Measurements from ENCODE around the gene PTPN6.

The PTPN6 gene

DNA sequence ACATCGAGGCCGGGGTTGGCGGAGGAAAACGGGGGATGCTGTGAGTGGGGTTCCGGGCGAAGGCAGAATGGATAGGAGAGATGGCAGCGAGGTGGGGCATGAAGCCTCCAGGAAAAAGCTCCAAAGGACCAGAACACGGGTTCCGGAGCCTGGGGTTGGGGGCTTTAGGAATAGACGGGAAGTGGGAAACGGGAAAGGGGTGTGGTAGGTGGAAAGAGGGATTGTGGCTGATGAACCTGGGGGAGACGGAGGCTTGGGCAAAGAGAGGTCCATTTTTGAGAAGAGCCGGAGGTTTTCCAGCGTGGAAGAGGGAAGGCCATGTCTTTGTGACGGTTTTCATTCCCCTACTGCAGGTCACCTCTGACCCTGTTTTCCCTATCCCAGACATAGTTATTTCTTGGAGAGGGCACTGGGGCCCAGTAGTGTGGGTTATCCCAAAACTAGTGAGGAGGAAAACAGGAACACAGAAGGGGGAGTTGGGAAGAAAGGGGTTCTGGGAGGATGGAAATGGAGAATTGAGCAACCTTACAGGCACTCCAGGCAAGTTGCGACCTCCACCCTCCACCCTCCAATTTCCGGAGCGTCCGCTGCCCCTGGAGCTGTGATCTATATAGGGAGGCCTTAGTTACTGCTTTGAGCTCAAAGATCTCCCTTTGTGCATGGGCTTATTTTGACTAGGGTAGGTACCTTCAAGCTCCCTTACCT lies 22.3 kb upstream of the PTPN6 start:
- FAIRE-seq (no peak), DNase-seq (ENCODE audit: insufficient read length, low spot score) (no peak)
- no peak for TF ChIP-seq POLR2A (IDR thresholded peaks at IDR 0.05; ENCODE audit: low read depth, low read length)

DNA sequence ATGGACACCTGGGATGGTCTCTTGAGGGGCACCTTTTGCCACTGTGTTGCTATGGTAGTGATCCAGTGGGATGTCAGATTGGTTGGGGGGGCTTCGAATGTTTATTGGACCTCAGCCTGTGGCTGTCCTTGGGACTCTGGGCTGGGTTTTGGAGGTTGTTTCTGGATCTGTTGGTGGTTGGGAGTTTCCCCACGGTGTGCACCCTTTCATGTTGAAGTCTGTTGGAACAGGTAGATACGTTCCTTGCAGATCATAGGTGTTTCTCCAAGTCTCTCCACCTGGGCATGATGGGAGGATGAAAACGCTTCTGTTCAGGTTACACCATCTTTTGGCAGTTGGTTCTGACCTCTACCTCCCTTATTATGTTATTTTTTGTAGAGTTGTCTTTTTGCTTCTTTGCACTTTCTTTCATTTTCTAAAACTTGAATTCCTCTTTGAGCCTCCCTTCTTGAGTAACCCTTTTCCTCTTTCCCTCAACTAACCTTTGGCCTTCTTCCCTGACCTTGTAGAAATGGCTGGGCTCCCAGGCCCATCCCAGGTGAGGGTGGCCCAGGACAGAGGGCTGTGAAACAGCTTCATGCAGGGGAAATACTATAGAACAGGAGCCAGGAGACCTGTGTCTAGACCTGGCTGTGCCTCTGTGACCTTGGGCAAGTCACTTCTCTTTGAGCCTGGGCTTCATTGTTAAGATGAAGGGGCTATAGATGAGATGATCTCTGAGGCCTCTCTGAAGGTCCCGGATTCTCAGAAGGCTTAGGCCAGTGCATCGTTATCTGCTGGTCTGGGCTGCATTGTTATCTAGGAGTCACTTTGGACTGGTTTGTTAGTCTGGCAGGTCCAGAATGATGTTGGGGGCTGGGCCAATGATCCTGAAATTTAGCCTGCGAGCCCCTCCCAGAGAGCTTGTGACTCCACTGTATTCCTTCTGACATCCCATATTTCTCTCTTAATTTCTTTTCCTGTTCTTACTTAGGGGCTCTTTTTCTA lies 21.4 kb upstream of the PTPN6 start:
- FAIRE-seq (no peak), DNase-seq (ENCODE audit: insufficient read length, low spot score) (no peak)
- no peak for TF ChIP-seq POLR2A (IDR thresholded peaks at IDR 0.05; ENCODE audit: low read depth, low read length)

DNA sequence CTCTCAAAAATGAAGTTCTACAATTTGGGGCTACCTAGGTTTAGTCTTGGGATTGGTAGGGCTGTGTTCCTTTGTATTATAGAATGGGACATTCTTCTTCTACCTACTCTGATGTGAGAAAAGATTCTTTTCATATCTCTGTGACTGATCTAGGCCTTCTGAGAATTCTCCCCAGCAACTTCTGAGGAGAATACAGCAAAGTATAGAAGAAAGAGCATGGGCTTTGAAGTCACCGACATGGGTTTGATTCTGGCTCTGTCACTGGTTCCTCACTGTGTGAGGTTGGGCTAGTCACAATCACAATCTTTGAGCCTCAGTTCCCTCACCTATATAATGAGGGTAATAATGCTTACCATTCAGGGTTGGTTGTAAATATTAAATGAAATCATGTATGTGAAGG lies 18.4 kb upstream of the PTPN6 start:
- DNase-seq (ENCODE audit: insufficient read length, low spot score) (no peak), FAIRE-seq (no peak)
- no peak for TF ChIP-seq POLR2A (IDR thresholded peaks at IDR 0.05; ENCODE audit: low read depth, low read length)

DNA sequence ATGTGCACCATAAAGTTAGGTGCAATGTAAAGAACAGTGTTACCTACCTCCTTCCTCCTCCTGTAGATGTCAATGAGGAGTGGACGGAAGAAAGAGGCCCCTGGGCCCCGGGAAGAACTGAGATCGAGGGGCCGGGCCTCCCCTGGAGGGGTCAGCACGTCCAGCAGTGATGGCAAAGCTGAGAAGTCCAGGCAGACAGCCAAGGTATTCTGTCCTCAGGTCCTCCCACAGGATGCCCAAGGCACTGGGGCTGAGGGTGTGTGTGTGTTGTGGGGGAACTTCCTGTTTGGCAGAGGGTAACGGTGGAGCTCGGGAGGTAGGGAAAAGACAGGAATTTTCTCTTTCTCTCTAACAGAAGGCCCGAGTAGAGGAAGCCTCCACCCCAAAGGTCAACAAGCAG lies 17.0 kb upstream of the PTPN6 start:
- FAIRE-seq (no peak), DNase-seq (ENCODE audit: insufficient read length, low spot score) (no peak)
- TF ChIP-seq POLR2A (IDR thresholded peaks at IDR 0.05; ENCODE audit: low read depth, low read length) = no peak

DNA sequence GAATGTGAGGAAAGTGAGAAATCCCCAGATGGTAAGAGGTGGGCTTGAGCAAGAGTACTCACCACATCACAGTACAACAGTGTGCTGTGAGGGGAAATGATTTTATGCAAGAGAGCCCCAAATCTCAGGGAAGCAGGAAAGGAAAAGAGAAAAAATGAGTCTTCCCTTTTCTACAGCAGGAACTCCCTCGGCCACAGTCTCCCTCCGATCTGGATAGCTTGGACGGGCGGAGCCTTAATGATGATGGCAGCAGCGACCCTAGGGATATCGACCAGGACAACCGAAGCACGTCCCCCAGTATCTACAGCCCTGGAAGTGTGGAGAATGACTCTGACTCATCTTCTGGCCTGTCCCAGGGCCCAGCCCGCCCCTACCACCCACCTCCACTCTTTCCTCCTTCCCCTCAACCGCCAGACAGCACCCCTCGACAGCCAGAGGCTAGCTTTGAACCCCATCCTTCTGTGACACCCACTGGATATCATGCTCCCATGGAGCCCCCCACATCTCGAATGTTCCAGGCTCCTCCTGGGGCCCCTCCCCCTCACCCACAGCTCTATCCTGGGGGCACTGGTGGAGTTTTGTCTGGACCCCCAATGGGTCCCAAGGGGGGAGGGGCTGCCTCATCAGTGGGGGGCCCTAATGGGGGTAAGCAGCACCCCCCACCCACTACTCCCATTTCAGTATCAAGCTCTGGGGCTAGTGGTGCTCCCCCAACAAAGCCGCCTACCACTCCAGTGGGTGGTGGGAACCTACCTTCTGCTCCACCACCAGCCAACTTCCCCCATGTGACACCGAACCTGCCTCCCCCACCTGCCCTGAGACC lies 15.6 kb upstream of the PTPN6 start:
- FAIRE-seq = no peak
- DNase-seq (ENCODE audit: insufficient read length, low spot score) = no peak
- TF ChIP-seq POLR2A (IDR thresholded peaks at IDR 0.05; ENCODE audit: low read depth, low read length) = no peak

DNA sequence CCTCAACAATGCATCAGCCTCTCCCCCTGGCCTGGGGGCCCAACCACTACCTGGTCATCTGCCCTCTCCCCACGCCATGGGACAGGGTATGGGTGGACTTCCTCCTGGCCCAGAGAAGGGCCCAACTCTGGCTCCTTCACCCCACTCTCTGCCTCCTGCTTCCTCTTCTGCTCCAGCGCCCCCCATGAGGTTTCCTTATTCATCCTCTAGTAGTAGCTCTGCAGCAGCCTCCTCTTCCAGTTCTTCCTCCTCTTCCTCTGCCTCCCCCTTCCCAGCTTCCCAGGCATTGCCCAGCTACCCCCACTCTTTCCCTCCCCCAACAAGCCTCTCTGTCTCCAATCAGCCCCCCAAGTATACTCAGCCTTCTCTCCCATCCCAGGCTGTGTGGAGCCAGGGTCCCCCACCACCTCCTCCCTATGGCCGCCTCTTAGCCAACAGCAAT lies 14.9 kb upstream of the PTPN6 start:
- no peak for TF ChIP-seq POLR2A (IDR thresholded peaks at IDR 0.05; ENCODE audit: low read depth, low read length)
- FAIRE-seq = no peak
- no peak for DNase-seq (ENCODE audit: insufficient read length, low spot score)

DNA sequence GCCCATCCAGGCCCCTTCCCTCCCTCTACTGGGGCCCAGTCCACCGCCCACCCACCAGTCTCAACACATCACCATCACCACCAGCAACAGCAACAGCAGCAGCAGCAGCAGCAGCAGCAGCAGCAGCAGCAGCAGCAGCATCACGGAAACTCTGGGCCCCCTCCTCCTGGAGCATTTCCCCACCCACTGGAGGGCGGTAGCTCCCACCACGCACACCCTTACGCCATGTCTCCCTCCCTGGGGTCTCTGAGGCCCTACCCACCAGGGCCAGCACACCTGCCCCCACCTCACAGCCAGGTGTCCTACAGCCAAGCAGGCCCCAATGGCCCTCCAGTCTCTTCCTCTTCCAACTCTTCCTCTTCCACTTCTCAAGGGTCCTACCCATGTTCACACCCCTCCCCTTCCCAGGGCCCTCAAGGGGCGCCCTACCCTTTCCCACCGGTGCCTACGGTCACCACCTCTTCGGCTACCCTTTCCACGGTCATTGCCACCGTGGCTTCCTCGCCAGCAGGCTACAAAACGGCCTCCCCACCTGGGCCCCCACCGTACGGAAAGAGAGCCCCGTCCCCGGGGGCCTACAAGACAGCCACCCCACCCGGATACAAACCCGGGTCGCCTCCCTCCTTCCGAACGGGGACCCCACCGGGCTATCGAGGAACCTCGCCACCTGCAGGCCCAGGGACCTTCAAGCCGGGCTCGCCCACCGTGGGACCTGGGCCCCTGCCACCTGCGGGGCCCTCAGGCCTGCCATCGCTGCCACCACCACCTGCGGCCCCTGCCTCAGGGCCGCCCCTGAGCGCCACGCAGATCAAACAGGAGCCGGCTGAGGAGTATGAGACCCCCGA lies 14.3 kb upstream of the PTPN6 start:
- FAIRE-seq (no peak), DNase-seq (ENCODE audit: insufficient read length, low spot score) (no peak)
- no peak for TF ChIP-seq POLR2A (IDR thresholded peaks at IDR 0.05; ENCODE audit: low read depth, low read length)

DNA sequence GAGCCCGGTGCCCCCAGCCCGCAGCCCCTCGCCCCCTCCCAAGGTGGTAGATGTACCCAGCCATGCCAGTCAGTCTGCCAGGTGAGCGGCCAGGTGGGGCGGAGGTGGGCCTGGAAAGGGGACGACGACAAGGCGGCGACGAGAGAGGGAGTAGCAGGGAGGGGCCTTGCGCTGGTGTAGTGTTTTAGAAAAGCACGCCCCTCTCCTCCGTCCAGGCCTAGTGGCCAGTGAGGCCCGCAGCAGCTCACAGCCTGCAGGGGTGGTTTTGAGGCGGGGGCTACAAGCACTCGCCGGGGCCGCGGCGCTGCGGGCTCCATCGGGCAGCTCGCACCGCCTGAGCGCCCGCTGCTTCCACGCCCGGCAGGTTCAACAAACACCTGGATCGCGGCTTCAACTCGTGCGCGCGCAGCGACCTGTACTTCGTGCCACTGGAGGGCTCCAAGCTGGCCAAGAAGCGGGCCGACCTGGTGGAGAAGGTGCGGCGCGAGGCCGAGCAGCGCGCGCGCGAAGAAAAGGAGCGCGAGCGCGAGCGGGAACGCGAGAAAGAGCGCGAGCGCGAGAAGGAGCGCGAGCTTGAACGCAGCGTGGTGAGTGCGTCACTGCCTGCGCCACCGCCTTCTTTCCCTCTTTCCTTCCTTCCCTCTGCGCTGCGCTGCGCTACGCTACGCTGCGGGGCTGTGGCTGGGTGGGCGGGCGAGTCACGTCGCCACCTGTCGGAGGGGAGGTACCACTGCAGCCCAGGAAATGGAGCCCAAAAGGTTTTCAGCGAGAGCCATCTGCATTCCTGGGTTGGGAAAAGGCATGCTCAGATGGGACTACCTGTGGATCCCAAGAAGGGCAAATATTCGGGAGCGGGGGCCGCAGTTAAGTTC lies 13.4 kb upstream of the PTPN6 start:
- no peak for DNase-seq (ENCODE audit: insufficient read length, low spot score)
- no peak for FAIRE-seq
- no peak for TF ChIP-seq POLR2A (IDR thresholded peaks at IDR 0.05; ENCODE audit: low read depth, low read length)

DNA sequence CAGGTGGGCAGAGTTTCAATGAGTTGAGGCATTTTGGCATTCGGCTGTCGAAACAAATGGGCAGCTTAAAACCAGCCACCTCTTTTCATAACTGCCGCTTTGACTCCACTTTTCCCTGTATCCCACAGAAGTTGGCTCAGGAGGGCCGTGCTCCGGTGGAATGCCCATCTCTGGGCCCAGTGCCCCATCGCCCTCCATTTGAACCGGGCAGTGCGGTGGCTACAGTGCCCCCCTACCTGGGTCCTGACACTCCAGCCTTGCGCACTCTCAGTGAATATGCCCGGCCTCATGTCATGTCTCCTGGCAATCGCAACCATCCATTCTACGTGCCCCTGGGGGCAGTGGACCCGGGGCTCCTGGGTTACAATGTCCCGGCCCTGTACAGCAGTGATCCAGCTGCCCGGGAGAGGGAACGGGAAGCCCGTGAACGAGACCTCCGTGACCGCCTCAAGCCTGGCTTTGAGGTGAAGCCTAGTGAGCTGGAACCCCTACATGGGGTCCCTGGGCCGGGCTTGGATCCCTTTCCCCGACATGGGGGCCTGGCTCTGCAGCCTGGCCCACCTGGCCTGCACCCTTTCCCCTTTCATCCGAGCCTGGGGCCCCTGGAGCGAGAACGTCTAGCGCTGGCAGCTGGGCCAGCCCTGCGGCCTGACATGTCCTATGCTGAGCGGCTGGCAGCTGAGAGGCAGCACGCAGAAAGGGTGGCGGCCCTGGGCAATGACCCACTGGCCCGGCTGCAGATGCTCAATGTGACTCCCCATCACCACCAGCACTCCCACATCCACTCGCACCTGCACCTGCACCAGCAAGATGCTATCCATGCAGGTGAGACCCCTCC lies 12.6 kb upstream of the PTPN6 start:
- FAIRE-seq = no peak
- TF ChIP-seq POLR2A (IDR thresholded peaks at IDR 0.05; ENCODE audit: low read depth, low read length) = no peak
- no peak for DNase-seq (ENCODE audit: insufficient read length, low spot score)

DNA sequence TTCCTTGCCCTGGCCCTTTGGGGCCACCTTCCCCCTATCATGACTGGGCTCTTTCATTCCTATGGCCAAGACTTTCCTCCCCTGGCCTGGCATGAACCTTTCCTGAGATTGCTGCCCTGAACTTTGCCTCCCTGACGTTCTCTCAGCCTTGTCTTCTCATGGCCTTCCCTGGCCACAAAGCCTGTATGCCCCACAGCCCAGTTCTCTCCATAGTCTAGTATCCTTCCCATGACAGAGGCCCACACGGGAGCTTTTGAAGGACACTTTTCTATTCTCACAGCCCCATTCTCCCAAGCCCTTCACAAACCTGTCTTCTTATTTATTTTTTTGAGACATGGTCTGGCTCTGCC lies 12.0 kb upstream of the PTPN6 start:
- no peak for TF ChIP-seq POLR2A (IDR thresholded peaks at IDR 0.05; ENCODE audit: low read depth, low read length)
- DNase-seq (ENCODE audit: insufficient read length, low spot score) (no peak), FAIRE-seq (no peak)

DNA sequence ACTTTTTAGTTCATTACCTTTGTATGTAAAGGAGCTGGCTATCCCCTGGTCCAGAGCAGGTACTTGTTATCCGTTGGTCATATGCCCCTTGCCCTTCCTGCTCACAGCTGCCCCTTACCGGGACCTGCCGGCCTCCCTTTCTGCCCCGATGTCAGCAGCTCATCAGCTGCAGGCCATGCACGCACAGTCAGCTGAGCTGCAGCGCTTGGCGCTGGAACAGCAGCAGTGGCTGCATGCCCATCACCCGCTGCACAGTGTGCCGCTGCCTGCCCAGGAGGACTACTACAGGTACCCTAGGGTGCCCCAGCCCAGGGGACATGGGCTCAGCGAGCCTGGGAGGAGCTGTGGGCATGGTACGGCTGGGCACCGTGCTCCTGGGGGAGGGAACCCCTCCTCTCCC lies 9.9 kb upstream of the PTPN6 start:
- no peak for TF ChIP-seq POLR2A (IDR thresholded peaks at IDR 0.05; ENCODE audit: low read depth, low read length)
- DNase-seq (ENCODE audit: insufficient read length, low spot score) (no peak), FAIRE-seq (no peak)
